D721Med (cell line): ENCODE results near the gene MICAL2.

Experiments used
- DNase-seq: peaks from one replicate; pipeline ENCODE4 v3.0.0; 2011; ENCODE audit warnings: low spot score; ENCODE audit not compliant: insufficient read length
- FAIRE-seq: peaks from 2 replicates; lab custom pipeline; 2011; peaks lifted over from hg19 to GRCh38; lab: Jason Lieb, UNC
- TF ChIP-seq, protein P1 (sequence below): IDR thresholded peaks from 2 replicates; pipeline ENCODE4 v1.5.1; 2012; ENCODE audit warnings: mild to moderate bottlenecking, control low read depth; ENCODE audit not compliant: insufficient read depth; ENCODE audit errors: missing control alignments

The MICAL2 gene

DNA sequence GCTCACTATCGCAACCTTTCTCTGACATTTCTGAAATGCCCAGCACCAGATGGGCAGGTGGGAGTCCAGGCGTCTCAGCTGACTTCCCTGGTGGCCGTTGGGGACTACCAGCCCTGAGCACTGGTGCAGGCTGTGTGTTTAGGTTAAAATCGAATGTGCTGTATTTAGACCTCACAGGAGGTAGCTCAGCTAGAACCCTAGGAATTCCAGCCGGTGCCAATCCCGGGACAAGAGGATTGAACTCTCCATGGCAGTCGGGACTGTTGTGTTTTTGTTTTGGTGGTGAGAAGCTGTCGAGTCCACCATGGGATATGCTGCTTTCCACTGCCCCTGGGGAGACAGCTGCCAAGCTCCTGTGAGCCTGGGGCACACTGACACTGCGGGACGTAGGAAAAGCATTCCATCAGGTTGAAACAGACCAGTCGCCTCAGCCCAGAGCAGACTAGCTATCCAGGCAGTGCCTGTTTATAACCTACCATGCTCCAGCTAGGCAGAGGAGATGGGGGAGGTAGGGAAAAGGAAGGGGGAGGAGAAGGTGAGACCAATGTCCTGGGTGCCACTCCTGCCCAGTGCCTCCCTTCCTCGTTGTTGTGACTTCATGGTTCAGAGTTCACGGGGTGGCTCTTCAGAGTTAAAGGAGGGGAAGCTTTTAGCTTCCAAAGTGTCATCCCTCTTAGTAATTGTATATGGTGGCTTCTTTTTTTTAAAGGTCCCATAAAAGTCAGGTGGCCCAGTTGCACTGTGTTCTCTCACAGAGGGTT, 53.0 kb downstream of the MICAL2 start:
- no peak for DNase-seq
- TF ChIP-seq, protein P1, sequence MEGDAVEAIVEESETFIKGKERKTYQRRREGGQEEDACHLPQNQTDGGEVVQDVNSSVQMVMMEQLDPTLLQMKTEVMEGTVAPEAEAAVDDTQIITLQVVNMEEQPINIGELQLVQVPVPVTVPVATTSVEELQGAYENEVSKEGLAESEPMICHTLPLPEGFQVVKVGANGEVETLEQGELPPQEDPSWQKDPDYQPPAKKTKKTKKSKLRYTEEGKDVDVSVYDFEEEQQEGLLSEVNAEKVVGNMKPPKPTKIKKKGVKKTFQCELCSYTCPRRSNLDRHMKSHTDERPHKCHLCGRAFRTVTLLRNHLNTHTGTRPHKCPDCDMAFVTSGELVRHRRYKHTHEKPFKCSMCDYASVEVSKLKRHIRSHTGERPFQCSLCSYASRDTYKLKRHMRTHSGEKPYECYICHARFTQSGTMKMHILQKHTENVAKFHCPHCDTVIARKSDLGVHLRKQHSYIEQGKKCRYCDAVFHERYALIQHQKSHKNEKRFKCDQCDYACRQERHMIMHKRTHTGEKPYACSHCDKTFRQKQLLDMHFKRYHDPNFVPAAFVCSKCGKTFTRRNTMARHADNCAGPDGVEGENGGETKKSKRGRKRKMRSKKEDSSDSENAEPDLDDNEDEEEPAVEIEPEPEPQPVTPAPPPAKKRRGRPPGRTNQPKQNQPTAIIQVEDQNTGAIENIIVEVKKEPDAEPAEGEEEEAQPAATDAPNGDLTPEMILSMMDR = no peak
- FAIRE-seq = no peak

DNA sequence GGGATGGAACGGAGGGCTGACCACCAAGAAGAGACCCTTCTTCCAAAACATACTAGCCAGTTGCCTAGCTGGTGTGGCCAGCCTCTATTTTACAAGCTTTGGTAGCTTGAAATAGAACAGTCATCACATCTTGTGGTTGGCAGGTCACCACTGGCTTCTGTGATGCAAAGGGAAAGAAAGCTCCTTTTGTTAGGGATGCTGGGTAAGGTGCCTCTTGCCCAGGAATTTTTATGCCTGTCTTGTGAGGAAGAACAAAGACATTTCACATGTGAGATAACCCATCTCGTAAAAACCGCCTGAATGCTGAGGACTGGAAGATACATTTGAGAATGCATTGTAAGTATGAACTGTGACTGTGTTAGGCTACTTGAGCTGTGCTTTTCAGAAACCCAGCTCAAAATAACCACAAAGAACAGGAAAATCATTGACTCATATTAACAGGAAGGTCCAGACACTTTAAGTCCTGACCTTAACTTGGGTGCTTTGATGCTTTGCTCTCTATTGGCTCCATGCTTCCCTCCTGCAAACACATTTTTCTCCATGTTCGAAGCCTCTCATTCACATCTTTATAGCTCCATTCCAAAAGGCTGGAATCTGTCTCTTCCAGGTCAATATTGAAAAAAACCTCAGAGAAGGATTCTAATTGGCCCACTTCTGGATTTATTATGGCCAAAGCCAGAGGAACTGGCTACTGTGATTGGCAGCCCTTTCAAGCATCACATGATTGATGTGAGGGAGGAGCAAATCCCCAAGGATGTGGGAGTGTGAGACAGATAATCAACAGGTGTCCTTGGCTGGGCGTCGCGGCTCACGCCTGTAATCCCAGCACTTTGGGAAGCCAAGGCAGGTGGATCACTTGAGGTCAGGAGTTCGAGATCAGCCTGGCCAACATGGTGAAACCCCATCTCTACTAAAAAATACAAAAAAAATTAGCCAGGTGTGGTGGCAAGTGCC, 53.9 kb downstream of the MICAL2 start:
- DNase-seq = no peak
- TF ChIP-seq, protein P1 = no peak
- FAIRE-seq = no peak

DNA sequence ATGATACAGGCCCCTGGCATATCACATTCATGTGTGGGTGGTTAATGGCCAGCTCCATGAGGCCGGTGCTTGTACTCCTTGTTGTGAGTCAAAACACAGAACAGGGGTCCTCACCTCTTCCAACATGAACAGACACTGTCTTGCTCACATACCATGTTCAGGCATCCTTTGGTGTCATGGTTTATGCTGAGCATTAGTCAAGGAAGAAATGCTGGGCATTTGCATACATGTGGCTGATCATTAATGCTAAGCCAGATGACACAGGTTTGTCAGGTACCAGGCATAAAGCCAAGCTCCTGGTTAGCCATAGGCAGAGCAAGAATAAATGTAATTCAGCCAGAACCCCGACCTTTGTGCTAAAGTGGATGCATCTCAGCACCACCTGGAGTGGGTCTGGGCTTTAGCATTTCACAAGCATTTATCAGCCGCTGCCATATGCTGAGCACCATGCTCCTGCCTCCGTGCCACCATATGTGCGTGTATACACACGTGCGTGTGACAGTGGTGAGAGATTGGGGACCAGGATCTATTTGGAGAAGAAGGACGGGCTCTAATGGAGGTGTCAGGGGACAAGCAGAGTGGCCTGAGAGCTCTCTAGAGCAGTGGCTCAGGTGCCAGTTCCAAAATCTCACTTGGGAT, 55.0 kb downstream of the MICAL2 start:
- DNase-seq = no peak
- TF ChIP-seq, protein P1 = no peak
- FAIRE-seq = no peak

DNA sequence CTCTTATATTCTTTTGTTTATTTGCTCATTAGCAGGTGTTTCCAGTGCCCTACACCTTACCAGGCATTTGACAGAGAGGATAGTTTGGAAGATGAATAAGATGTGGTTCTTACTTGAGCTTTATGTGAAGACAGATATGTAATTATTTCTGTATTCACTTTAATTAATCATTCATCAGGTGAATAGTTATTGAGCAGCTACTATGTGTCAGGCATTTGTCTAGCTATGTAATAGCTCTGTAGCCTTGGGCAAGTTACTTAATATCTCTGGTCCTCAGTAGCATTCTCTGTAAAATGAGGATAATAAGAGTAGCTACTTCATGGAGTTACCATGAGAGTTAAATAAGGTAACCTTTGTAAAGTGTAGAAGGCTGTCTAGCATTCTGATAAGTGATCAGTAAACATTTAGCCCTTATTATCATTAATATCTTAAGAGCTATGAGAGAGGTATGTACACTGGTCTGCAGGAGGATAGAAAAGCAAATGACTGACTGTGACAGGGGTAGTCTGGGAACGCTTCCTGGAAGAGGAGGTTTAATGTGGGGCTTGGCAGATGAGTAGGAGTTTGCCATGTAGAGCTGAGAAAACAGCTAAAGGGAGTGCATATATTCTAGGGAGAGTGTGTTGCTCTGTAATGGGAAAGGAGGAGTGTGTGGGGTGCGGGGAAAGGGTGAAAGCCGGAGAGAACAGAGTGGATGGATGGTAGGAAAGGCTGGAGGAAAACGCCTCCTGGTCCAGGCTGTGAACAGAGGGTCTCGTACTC, 56.1 kb downstream of the MICAL2 start:
- no peak for DNase-seq
- TF ChIP-seq, protein P1 = no peak
- no peak for FAIRE-seq

- TF ChIP-seq, protein P1 = no peak
- FAIRE-seq (no peak), DNase-seq (no peak)
Observed at GRCh38 chr11:12167061-12168000, 56.9 kb downstream of the MICAL2 start.

DNA sequence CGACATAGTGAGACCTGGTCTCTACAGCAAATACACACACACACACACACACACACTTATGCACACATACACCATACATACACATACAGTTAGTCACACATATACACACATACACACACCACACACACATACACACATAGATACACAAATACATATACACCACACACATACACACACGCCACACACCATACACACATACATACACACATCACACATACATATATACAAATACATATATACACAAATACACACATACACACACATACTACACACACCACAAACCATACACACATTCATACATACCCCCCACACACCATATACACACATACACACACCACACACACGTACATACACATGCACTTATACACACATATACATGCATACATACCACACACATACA, 57.7 kb downstream of the MICAL2 start:
- DNase-seq (no peak), FAIRE-seq (no peak)

More for the DNA sequence above, 57.7 kb downstream of the MICAL2 start:
- TF ChIP-seq, protein P1 = no peak
